ENCODE measurements around the gene CNTN2. TPM values are rescaled to one million over a fixed set of nuclear protein-coding genes. Genes with fewer than 3 reads are reported as not detected.

CNTN2 gene
- total RNA-seq, 1 donor from 2014 or later = 0.29 TPM

DNA sequence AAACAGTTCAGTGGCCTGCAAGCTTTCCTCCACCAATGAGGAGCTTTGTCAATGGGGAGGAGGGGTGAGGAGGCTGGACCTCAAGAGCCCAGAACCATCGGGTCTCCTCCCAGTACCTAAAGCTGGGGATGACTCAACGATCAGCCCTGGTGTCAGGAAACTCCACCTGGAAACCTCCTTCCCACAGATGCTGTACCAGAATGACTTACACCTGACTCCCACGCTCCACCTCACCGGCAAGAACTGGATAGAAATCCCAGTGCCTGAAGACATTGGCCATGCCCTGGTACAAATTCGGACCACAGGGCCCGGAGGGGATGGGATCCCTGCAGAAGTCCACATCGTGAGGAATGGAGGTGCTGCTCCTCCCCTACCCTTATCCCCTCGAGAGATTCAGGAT, 29.9 kb downstream of the CNTN2 start:
- DNase-seq (ENCODE audit: low spot score in 2 of 2, unreplicated experiment in 2 of 2) = no peak
- Mint-ChIP-seq H3K4me3 (no peak overlapping the region), H3K4me1 (no peaks in the 10 kb centered on the region), H3K36me3 (no peaks in the 10 kb centered on the region), H3K27ac (no peak overlapping the region), H3K27me3 (ENCODE audit: low read depth) (no peaks in the 10 kb centered on the region), H3K9me3 (no peaks in the 10 kb centered on the region)
- TF ChIP-seq, protein P1, sequence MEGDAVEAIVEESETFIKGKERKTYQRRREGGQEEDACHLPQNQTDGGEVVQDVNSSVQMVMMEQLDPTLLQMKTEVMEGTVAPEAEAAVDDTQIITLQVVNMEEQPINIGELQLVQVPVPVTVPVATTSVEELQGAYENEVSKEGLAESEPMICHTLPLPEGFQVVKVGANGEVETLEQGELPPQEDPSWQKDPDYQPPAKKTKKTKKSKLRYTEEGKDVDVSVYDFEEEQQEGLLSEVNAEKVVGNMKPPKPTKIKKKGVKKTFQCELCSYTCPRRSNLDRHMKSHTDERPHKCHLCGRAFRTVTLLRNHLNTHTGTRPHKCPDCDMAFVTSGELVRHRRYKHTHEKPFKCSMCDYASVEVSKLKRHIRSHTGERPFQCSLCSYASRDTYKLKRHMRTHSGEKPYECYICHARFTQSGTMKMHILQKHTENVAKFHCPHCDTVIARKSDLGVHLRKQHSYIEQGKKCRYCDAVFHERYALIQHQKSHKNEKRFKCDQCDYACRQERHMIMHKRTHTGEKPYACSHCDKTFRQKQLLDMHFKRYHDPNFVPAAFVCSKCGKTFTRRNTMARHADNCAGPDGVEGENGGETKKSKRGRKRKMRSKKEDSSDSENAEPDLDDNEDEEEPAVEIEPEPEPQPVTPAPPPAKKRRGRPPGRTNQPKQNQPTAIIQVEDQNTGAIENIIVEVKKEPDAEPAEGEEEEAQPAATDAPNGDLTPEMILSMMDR (IDR thresholded peaks at IDR 0.05; ENCODE audit: unreplicated experiment) = no peak

DNA sequence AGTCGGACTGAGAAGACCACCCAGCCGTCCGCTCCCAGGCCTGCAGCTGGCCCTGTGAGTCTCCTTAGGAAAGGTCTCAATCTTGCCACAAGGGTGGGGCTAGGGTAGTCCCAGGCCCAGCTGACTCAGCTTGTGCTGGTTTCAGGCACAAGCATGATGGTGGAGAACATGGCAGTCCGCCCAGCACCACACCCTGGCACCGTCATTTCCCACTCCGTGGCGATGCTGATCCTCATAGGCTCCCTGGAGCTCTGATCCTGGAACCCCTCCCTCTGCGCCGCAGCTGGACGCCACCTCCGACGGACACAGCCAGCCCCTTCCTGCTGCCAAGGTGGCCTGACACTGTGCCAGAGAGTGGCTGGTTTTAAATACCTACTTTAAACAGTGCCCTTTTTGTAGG, 30.5 kb downstream of the CNTN2 start:
- Mint-ChIP-seq H3K4me1 (no peaks in the 10 kb centered on the region), H3K27ac (no peak overlapping the region), H3K27me3 (ENCODE audit: low read depth) (no peaks in the 10 kb centered on the region), H3K9me3 (no peaks in the 10 kb centered on the region), H3K36me3 (no peaks in the 10 kb centered on the region), H3K4me3 (no peak overlapping the region)
- DNase-seq (ENCODE audit: low spot score in 2 of 2, unreplicated experiment in 2 of 2) = no peak
- TF ChIP-seq, protein P1 (IDR thresholded peaks at IDR 0.05; ENCODE audit: unreplicated experiment) = no peak

DNA sequence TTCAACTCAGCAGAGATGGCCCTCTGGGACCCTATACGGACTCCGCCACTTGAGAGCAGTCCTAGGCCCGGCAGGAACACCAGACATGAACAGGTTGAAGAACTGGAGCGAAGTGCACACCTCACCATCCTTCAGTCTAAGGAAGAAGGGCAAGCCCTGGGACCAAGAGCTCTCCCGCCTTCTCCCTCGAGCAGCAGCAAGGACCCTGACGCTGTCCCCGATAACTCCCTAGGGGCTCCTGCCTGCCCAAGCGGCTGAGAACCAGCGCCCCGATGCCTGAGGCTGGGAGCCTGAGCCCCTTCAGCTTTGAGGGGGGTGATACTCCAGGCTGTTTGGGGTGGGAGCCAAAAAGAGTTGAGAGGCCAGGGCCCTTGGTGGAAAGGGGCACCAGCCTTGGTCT, 31.1 kb downstream of the CNTN2 start:
- no peak overlapping the region for H3K27ac Mint-ChIP-seq
- H3K4me3 Mint-ChIP-seq = no peak overlapping the region
- H3K36me3 Mint-ChIP-seq = no peaks in the 10 kb centered on the region
- H3K27me3 Mint-ChIP-seq (ENCODE audit: low read depth) = no peaks in the 10 kb centered on the region
- no peaks in the 10 kb centered on the region for H3K9me3 Mint-ChIP-seq
- TF ChIP-seq, protein P1 (IDR thresholded peaks at IDR 0.05; ENCODE audit: unreplicated experiment) = no peak
- no peak for DNase-seq (ENCODE audit: low spot score in 2 of 2, unreplicated experiment in 2 of 2)
- no peaks in the 10 kb centered on the region for H3K4me1 Mint-ChIP-seq

DNA sequence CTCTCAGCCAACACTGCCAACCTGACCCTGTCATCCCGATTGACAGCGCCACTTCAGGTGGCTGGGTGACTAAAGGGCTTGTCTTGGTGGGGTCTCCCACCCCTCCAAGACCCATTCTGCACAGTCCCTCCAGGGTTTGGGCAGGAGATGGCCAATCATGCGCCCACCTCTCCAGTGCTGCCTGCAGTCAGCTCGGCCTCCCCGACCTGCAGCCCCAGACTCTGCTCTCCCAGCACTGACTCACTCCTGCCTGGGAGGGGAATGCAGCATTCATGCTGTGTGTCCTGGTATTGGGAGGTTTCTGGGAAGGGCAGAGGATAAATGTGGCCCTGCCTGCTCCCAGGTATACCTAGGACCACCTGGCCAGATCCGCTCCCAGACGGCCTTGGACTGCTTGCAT, 31.5 kb downstream of the CNTN2 start:
- Mint-ChIP-seq H3K36me3 (no peaks in the 10 kb centered on the region), H3K9me3 (no peaks in the 10 kb centered on the region), H3K27ac (no peak overlapping the region), H3K4me3 (no peak overlapping the region), H3K27me3 (ENCODE audit: low read depth) (no peaks in the 10 kb centered on the region), H3K4me1 (no peaks in the 10 kb centered on the region)
- no peak for DNase-seq (ENCODE audit: low spot score in 2 of 2, unreplicated experiment in 2 of 2)
- TF ChIP-seq, protein P1 (IDR thresholded peaks at IDR 0.05; ENCODE audit: unreplicated experiment) = no peak

DNA sequence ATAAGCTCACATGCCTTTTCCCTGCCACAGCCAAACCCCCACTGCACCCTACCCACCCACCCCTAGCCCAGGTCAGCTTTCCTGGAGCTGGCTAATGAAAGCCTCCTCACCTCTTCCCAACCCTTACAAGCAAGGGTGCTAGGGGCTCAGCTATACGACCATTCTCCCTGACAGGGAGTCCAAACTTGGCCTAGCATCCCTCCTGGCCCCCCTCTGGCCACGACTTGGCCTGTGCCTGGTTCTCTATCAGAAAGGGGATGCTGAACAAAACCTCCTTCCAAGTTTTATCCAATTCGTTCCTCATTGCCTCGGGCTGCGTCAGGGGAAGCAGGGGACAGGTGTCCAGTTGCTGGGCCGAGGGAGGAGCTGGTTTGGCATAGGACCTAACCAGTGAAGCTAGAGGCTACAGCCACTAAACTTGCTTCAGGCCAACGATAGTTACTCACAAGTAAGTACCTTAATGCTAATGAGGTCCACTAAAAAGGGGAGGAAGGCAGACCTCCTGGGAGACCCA, 32.7 kb downstream of the CNTN2 start:
- no peaks in the 10 kb centered on the region for H3K9me3 Mint-ChIP-seq
- H3K4me1 Mint-ChIP-seq = no peaks in the 10 kb centered on the region
- TF ChIP-seq, protein P1 (IDR thresholded peaks at IDR 0.05; ENCODE audit: unreplicated experiment) = no peak
- no peaks in the 10 kb centered on the region for H3K36me3 Mint-ChIP-seq
- H3K4me3 Mint-ChIP-seq = no peak overlapping the region
- no peaks in the 10 kb centered on the region for H3K27me3 Mint-ChIP-seq (ENCODE audit: low read depth)
- no peak overlapping the region for H3K27ac Mint-ChIP-seq
- no peak for DNase-seq (ENCODE audit: low spot score in 2 of 2, unreplicated experiment in 2 of 2)

DNA sequence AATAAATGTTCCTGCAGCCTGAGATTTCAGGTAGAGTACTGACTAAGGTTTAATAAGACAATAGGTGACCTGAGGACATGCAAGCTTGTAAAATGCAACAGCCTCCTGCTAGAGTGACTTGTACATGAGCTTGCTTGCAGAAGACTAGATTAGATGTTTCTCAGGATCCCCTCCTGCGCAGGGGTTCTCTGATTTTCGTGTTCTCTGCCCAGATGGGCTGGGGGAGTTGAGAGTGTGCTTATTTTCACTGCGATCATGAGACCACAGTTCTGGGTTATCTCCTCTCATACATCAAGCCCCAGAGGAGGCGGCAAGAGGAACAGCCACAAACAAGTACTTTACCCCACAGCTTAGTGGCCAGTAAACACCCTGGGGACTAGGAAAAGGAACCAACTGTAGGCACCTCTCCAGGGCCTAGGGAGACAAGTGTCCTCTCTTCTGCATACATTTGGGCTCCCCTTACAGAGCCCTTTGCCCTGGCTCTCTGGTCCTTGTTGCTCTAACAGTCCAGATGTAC, 33.3 kb downstream of the CNTN2 start:
- TF ChIP-seq, protein P1 (IDR thresholded peaks at IDR 0.05; ENCODE audit: unreplicated experiment) = no peak
- Mint-ChIP-seq H3K27ac (no peak overlapping the region), H3K36me3 (peaks cover 3% of the 10 kb centered on the region), H3K4me1 (no peaks in the 10 kb centered on the region), H3K4me3 (no peak overlapping the region), H3K27me3 (ENCODE audit: low read depth) (no peaks in the 10 kb centered on the region), H3K9me3 (no peaks in the 10 kb centered on the region)
- no peak for DNase-seq (ENCODE audit: low spot score in 2 of 2, unreplicated experiment in 2 of 2)

Measured in mesothelial cell of epicardium (in vitro differentiated cells).